WERI-Rb-1 (cell line): Measurements from ENCODE around the gene CD3D.

Experiments
- DNase-seq: peaks from one replicate; pipeline ENCODE4 v3.0.0-alpha.2; 2020
- H3K27ac ChIP-seq: fragments of 250-450 bp; sonication (Bioruptor Pico); 2 replicates; pipeline ENCODE4 v1.5.1; 2020; ENCODE audit warnings: mild to moderate bottlenecking, moderate library complexity
- H3K27me3 ChIP-seq: fragments of 250-450 bp; sonication (Bioruptor Pico); 2 replicates; pipeline ENCODE4 v1.5.1; 2021; ENCODE audit warnings: mild to moderate bottlenecking, low read depth, moderate library complexity; ENCODE audit not compliant: insufficient read depth, severe bottlenecking
- H3K36me3 ChIP-seq: fragments of 250-450 bp; sonication (Bioruptor Pico); 2 replicates; pipeline ENCODE4 v1.5.1; 2020; ENCODE audit warnings: mild to moderate bottlenecking, moderate library complexity
- H3K4me3 ChIP-seq: 2 replicates; pipeline ENCODE4 v1.5.1; 2011; ENCODE audit warnings: low read depth, mild to moderate bottlenecking, control low read depth, low read length
- H3K9me3 ChIP-seq: fragments of 250-450 bp; sonication (Bioruptor Pico); 2 replicates; pipeline ENCODE4 v1.5.1; 2021; ENCODE audit warnings: mild to moderate bottlenecking, moderate library complexity; ENCODE audit not compliant: severe bottlenecking
- CTCF ChIP-seq: IDR thresholded peaks from 2 replicates; pipeline ENCODE4 v1.5.1; 2011; ENCODE audit warnings: low read depth, mild to moderate bottlenecking, control low read depth, inconsistent platforms, low read length

CD3D gene

GRCh38 chr11:118295199-118295598 is 47.3 kb downstream of the CD3D start:
- Histone ChIP-seq H3K4me3 (no peak overlapping the region), H3K9me3 (no peaks in the 10 kb centered on the region), H3K36me3 (no peaks in the 10 kb centered on the region), H3K27ac (no peak overlapping the region), H3K27me3 (no peaks in the 10 kb centered on the region)
- no peak for TF ChIP-seq CTCF
- no peak for DNase-seq

- no peak for TF ChIP-seq CTCF
- H3K4me3 ChIP-seq: no peak overlapping the region
- no peak for DNase-seq
- no peaks in the 10 kb centered on the region for H3K27me3 ChIP-seq
- no peaks in the 10 kb centered on the region for H3K36me3 ChIP-seq
- H3K27ac ChIP-seq: no peak overlapping the region
- H3K9me3 ChIP-seq: no peaks in the 10 kb centered on the region
Measured at GRCh38 chr11:118294053-118294452, 48.5 kb downstream of the CD3D start.

GRCh38 chr11:118291477-118292135 is 50.9 kb downstream of the CD3D start:
- DNase-seq: no peak
- Histone ChIP-seq H3K4me3 (no peak overlapping the region), H3K36me3 (no peaks in the 10 kb centered on the region), H3K27ac (no peak overlapping the region), H3K9me3 (no peaks in the 10 kb centered on the region), H3K27me3 (no peaks in the 10 kb centered on the region)
- no peak for TF ChIP-seq CTCF

GRCh38 chr11:118290923-118291322 is 51.6 kb downstream of the CD3D start:
- Histone ChIP-seq H3K4me3 (no peak overlapping the region), H3K27me3 (no peaks in the 10 kb centered on the region), H3K27ac (no peak overlapping the region), H3K9me3 (no peaks in the 10 kb centered on the region), H3K36me3 (no peaks in the 10 kb centered on the region)
- DNase-seq: peak; percentile 34
- TF ChIP-seq CTCF: peak; percentile 47

GRCh38 chr11:118289401-118289800 is 53.1 kb downstream of the CD3D start:
- no peaks in the 10 kb centered on the region for H3K36me3 ChIP-seq
- no peak for TF ChIP-seq CTCF
- no peak for DNase-seq
- H3K27me3 ChIP-seq: no peaks in the 10 kb centered on the region
- H3K4me3 ChIP-seq: no peak overlapping the region
- no peak overlapping the region for H3K27ac ChIP-seq
- H3K9me3 ChIP-seq: no peaks in the 10 kb centered on the region
